NCI-H526 treated with DMSO at 0.1 percent for 48 hours (cell line): ENCODE data around the gene EEF1AKMT3.

Source experiments
- DNase-seq: peaks from one replicate; lab custom pipeline; 2025; lab: John Stamatoyannopoulos, UW

EEF1AKMT3 gene

DNA sequence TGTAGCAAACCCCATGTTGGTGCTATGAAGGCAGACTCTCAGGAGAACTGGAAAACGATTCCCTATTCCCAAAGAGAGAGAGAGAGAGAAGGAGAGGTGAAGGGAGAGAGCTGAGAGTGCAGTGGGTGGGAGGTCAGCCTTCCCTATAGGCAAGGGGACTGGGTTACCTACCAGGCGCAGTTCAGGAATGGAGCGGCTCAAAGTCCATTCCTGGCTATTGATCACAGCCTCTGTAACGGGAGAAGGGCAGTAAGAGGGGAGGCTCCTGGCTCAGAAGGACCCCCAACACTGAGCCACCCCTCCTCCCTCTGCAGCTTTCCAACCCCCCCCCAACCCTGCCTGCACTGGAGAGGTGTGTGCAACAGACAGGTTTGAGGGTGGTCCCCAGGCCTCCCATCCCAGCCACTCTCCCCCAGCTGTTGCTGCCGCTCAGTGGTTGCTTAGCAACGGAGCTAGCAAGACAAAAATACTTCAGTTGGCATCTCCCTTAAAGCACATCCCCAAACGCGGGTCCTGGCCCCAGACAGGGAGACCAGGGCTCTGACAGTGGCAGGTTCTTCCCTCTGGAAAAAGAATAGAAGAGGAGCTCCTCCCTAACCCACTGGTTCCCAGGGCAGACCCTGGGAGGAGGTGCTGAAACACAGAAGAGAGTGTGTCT, 37.1 kb upstream of the EEF1AKMT3 start:
- no peak for DNase-seq

DNA sequence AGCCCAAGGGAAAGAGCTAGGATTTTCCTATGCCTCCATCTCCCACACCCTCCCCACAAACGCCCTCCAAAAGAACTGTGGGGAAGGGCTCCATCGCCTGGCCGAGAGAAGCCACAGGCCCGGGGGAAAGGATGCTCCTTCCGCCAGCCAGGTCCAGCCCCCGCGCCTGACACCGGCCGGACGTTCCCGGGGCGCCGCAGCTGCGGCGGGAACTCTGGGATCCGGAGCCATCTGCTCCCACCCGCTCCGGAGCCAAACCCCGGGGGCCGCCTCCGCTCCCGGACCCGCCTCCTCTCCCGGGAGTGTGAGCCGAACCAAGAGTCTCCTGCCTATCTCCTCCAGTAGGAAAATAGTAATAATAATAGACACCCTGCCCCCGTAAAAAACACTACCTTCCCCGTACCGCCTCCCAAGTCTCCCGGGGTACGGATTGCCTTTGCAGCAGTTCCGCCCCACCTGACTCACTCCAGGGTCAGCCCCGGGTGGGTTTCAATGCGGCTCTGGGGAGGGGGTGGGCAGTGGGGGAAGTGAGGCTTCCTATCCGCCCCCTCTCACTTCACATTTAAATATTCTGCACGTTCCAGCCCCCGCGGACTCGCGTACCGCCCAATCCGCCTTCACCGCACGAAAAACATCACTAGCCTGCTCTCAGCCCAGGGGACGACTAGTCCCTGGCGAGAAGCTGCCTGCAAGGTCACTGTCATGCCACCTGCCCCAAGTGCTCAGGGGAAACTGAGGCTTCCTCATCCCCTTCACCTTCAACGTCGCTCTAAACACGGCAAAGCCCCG, 36.3 kb upstream of the EEF1AKMT3 start:
- DNase-seq, result no peak

- DNase-seq, result no peak
Observed at GRCh38 chr12:57736741-57737466, 35.5 kb upstream of the EEF1AKMT3 start.

DNA sequence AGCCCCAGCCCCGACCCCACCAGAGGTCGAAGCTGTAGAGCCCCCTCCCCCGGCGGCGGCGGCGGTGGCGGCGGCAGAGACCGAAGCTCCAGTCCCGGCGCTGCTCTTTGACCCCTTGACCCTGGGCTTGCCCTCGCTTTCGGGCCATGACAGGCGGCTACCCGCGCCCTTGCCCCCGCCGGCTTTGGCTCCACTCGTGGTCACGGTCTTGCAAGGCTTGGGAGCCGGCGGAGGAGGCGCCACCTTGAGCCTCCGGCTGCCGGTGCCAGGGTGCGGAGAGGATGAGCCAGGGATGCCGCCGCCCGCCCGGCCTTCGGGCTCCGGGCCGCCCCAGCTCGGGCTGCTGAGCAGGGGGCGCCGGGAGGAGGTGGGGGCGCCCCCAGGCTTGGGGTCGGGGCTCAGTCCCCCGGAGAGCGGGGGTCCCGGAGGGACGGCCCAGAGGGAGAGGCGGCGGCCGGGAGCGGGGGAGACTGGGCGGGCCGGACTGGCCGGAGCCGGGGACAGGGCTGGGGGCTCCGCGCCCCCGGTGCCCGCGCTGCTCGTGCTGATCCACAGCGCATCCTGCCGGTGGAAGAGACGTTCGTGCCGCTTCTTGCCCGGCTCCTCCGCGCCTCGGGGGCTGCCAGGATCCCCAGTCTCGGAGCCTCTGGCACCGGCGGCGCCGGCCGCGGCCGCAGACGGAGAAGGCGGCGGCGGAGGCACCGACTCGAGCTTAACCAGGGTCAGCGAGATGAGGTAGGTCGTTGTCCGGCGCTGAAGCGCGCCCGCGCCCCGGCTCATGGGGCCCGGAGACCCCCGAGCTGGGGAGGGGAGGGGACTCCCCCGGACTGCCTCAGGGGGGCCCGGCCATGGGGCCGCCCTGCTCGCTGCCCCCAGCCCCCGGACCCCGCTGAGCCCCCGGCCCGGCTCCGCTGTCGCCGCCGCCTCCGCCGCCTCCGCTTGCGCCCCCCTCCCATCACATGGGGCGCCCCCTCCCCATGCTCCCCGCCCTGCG, 34.6 kb upstream of the EEF1AKMT3 start:
- DNase-seq, result no peak

DNA sequence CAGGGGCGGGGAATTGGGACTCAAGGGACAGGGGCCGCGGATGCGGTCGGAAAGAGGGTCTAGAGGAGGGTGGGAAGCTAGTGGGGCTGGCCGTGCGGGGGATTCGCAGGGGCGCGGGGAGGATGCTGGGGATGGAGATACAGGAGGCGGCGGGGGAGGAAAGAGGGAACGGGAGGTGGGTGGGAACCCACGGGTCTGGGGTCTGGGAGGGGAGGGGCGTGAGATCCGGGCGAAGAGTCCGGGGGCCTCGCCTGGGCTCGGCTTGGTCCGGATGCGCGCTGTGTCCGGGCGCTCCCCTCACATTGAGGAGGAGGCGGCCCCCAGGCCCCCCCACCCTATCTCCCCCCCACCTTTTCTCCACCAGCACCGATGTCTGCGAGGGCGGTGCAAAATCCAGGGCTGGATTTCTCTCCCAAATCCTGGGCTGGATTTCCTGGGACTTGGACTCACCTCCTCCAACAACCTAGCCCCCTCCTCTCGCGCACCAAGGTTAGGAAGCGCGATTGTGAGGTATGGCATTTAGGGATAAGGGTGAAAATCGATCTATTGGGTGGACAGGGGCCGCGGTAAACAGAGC, 33.7 kb upstream of the EEF1AKMT3 start, which contains the start of gene AGAP2:
Gene AGAP2 (minus strand): TSS at position 82 of the 577 bp plus-strand sequence. CDS start 496 bp downstream, outside the sequence.
- DNase-seq, result no peak

GRCh38 chr12:57739387-57739786, 33.0 kb upstream of the EEF1AKMT3 start:
- DNase-seq, result no peak

DNA sequence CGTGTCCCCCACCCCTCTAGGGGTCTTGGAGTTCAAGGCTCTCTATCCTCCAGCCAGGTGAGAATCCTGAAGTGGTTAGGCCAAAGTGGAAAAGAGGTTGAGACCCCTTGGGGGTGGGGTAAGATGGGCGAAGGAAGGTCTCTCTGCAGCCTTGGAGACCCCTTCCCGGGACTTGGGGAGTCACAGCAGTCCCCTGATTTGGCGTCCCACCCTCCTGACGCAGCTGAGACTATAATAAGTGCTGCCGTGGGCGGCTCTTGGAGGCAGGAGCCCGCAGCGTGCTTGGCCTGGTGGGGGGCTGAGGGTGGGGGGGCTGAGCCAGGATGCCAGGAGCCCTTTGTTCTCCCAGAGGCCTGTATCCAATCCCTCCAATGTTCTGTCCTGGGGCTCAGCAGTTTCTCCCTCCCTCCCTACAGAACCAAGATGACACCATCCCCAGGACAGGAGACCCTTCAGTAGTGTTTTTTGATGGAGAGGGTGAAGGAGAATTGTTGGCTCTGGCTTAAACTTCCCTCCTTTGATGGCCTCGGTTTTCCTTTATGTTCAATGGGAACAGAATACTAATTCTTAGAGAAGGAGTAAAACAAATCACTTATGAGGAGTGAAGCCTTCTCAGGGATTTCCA, 32.4 kb upstream of the EEF1AKMT3 start:
- no peak for DNase-seq

DNA sequence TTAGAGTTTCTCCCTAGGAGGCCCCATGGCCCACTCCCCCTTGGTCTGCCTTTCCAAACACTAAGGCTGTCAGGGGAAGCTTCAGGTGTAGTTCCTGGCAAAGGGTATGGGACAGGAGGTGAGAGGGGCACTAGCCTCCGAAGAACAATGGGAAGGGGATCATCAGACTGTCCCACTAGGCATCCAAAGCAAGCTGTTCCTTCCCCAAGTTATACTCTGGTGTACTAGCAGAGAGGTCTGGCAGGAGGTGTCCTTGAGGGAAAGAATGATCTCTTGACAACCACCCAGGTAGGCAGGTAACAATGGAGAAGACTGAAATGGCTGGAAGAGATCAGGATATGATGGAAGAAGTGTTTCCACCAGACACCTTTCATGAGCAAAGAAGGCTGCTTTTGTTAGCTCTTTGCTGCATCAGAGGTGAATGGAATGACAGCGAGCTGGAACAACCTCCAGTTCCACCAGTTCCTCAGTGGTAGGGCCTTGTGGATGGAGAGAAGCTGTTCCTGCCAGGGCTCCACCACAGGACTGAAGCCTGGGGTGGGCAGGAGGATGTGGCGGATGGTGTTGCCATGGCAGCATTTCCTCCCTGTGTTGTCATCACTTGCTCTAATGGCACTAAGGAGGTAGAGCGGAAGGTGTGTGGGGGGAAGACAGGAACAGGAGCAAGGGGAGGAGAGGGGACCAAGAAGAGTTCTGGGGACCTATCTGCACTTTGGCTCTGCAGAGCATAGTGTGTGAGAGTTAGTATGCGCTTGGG, 31.6 kb upstream of the EEF1AKMT3 start:
- no peak for DNase-seq

DNA sequence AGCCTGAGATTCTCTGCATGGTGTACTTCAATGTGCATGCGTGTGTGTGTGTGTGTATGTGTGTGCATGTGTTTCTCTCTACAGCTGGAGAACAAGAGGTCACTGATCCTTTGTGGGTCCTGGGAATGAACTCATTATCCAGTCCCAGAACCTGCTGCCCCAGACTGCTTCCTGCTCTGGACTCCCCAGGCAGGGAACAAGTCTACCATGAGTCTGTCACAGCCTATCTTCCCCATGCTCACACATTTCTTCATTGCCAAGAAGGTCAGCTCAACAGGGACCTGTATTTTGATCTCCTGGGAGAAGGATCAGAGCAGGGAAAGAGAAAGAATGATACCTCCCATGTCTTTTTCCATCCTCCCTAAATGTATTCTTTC, 31.0 kb upstream of the EEF1AKMT3 start:
- DNase-seq, result no peak

GRCh38 chr12:57741844-57742738, 30.3 kb upstream of the EEF1AKMT3 start:
- DNase-seq, result no peak

DNA sequence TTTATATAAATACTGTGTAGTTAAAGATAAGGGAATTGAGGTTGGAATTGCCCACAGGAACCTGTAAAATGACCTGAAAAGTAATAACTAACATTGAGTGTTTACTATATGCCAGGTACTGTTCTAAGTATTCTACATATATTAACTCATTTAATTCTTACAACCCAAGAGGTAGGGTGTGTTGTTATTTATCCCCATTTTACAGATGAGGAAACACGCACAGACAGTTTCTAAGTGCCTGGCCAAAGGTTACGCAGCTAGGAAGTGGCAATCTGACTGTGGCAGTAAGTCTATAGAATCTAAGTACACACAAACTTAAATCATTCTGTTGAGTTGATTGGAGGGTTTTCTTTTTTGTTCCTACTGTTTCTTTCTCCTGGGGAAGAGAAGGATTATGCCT, 28.6 kb upstream of the EEF1AKMT3 start:
- DNase-seq, result no peak

DNA sequence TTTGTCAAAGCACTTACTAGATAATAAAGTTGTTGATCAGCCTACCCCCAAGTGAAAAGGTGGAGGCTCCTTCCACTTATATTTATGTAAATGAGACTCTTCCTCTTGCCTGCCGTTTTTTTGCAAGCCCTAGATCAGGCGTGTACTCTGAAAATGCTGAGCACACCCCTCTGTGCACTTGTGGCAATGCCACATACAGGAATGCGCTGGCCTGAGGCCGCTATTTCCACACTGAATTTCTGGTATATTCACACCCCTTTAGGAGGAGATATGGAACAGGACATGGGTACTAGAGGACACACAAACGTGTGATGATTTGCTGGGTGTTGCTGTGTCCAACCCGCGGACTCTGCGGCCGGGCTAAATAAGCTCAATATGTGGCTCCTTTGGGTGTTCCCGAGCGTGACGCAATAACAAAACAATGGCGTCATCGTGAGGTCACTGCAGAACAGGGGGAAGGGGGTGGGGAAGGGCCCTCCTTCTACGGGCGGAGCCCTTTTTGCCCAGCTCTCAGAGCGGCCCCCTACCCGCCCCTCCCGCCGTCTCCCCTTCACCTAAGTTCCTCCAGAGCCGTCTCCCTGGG, 28.1 kb upstream of the EEF1AKMT3 start:
- no peak for DNase-seq

DNA sequence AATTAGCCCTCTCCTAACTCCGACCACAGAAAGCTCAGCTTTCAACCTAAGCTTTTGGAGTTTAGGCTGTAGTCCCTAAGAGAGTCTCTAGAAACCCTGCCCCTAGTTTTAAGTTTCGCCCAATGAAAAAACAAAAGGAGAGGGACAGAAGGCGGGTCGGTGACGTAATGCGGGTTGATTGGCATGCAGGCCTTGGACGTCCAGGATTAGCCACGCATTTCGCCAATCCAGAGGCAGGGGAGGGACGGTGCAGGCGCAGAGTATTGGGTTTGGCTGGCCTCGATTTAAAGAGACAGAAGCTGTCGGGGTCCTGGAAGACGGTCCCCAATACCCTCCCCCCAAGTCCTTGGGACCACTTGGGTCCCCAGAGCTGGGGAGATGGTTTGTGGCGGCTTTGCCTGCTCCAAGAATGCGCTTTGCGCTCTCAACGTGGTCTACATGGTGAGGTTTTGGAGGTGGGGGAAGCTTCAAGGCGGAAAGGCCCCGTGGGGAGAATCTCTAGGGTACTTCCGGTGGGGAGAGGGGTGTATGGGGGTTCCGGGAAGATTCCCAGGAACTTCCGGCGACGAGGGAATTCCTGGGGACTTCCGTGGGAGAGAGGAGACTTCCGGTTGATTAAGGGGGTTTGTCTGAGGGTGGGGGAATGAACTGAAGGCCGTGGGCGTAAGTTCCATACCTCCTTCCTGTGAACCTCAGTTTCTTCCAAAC, 27.5 kb upstream of the EEF1AKMT3 start, which contains the start of gene TSPAN31:
Gene TSPAN31 (plus strand): TSS at position 263 of the 708 bp plus-strand sequence. CDS start 116 bp downstream, at position 379.
- DNase-seq, result peak; percentile 97

DNA sequence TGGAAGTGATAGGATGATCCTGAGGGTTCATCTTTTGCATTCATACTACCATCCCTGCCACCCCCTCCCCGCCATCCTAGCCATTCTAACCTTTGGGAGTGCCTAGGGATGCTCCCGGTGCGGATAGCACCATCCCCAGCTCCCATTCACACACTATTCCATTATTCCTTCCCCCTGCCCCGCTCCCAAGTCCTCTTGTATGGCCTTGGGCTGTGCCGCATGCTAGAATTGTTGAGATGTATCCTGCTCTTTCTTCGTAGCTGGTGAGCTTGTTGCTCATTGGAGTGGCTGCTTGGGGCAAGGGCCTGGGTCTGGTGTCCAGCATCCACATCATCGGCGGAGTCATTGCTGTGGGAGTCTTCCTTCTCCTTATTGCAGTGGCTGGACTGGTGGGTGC, 26.9 kb upstream of the EEF1AKMT3 start:
- DNase-seq, result no peak

DNA sequence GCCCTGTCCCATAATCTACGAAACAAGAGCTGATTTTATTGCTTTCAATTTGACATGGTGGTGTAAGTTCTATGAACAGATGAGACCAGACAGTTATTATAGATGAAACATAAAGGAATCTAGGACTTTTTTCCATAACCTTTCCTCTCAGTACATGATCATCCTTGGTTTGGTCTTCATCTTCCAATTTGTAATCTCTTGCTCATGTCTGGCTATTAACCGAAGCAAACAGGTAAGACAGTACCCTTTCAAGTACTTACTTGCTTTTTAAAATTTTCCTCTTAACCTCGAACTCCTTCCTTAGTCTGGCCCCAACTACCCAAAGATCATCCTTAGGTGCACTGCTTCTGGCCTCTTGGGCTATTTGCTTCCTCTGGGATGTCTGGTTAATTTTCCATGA, 26.4 kb upstream of the EEF1AKMT3 start:
- no peak for DNase-seq

GRCh38 chr12:57749061-57749460, 23.4 kb upstream of the EEF1AKMT3 start:
- no peak for DNase-seq

- DNase-seq, result no peak
Observed at GRCh38 chr12:57750561-57751431, 21.6 kb upstream of the EEF1AKMT3 start.
